MM.1S (cell line): Measurements from ENCODE around the gene COMMD10.

Source experiments
- DNase-seq: peaks from one replicate; pipeline ENCODE4 v3.0.0-alpha.2; 2015
- H2AFZ ChIP-seq: fragments of 300-600 bp; sonication (generic); 2 replicates; pipeline ENCODE4 v1.6.0; 2016; ENCODE audit warnings: antibody characterized with exemption, low read length
- H3F3A ChIP-seq: fragments of 300-600 bp; sonication (generic); 2 replicates; pipeline ENCODE4 v1.6.1; 2016; ENCODE audit warnings: mild to moderate bottlenecking, antibody characterized with exemption, low read length, moderate library complexity, mixed read lengths; ENCODE audit not compliant: insufficient read depth
- H3K27ac ChIP-seq: fragments of 300-600 bp; sonication (generic); 2 replicates; pipeline ENCODE4 v1.5.1; 2016; ENCODE audit warnings: mild to moderate bottlenecking, low read length
- H3K27me3 ChIP-seq: fragments of 300-600 bp; sonication (generic); replicated peaks from 2 replicates; pipeline ENCODE4 v1.6.0; 2016; ENCODE audit warnings: low read length; ENCODE audit not compliant: insufficient read depth
- H3K36me3 ChIP-seq: fragments of 300-600 bp; sonication (generic); replicated peaks from 2 replicates; pipeline ENCODE4 v1.6.1; 2016; ENCODE audit warnings: mild to moderate bottlenecking, low read length, mixed read lengths; ENCODE audit not compliant: insufficient read depth
- H3K4me1 ChIP-seq: fragments of 300-600 bp; sonication (generic); 2 replicates; pipeline ENCODE4 v1.6.1; 2016; ENCODE audit warnings: low read length, mixed read lengths
- H3K4me2 ChIP-seq: fragments of 300-600 bp; sonication (generic); 2 replicates; pipeline ENCODE4 v1.6.0; 2016; ENCODE audit warnings: low read depth, low read length
- H3K4me3 ChIP-seq: fragments of 300-600 bp; sonication (generic); 2 replicates; pipeline ENCODE4 v1.5.1; 2016; ENCODE audit warnings: low read length, mixed read lengths
- H3K79me2 ChIP-seq: fragments of 300-600 bp; sonication (generic); 2 replicates; pipeline ENCODE4 v1.6.1; 2016; ENCODE audit warnings: mixed run types, low read length, mixed read lengths
- H3K9ac ChIP-seq: fragments of 300-600 bp; sonication (generic); 2 replicates; pipeline ENCODE4 v1.6.1; 2016; ENCODE audit warnings: low read length, mixed read lengths
- H3K9me2 ChIP-seq: fragments of 300-600 bp; sonication (generic); replicated peaks from 2 replicates; pipeline ENCODE4 v1.6.1; 2016; ENCODE audit warnings: mild to moderate bottlenecking, low read length, mixed read lengths; ENCODE audit not compliant: insufficient read depth
- H3K9me3 ChIP-seq: fragments of 300-600 bp; sonication (generic); replicated peaks from 2 replicates; pipeline ENCODE4 v1.6.1; 2016; ENCODE audit warnings: mild to moderate bottlenecking, low read length, mixed read lengths; ENCODE audit not compliant: insufficient read depth
- H4K20me1 ChIP-seq: fragments of 300-600 bp; sonication (generic); 2 replicates; pipeline ENCODE4 v1.6.1; 2016; ENCODE audit warnings: mild to moderate bottlenecking, low read length, moderate library complexity, mixed read lengths; ENCODE audit not compliant: insufficient read depth
- CTCF ChIP-seq: fragments of 300-600 bp; sonication (generic); IDR thresholded peaks from 2 replicates; pipeline ENCODE4 v1.5.1; 2016; ENCODE audit warnings: antibody characterized with exemption, low read length, mixed read lengths
- EZH2 ChIP-seq: fragments of 300-600 bp; sonication (generic); optimal IDR thresholded peaks from 2 replicates; pipeline ENCODE3; 2017; ENCODE audit warnings: low read depth, mild to moderate bottlenecking, antibody characterized with exemption, low read length, mixed read lengths
- EZH2phosphoT487 ChIP-seq: fragments of 300-600 bp; sonication (generic); IDR thresholded peaks from 2 replicates; pipeline ENCODE4 v1.6.1; 2018; ENCODE audit warnings: antibody characterized with exemption, low read length

The COMMD10 gene

GRCh38 chr5:116046261-116046660 lies 38.6 kb upstream of the COMMD10 start:
- no peaks in the 10 kb centered on the region for H3K79me2 ChIP-seq
- no peaks in the 10 kb centered on the region for H3K4me1 ChIP-seq
- no peak for DNase-seq
- no peak overlapping the region for H3K9ac ChIP-seq
- H2AFZ ChIP-seq = no peak overlapping the region
- H3K27ac ChIP-seq = no peak overlapping the region
- no peaks in the 10 kb centered on the region for H3K9me3 ChIP-seq
- no peak for TF ChIP-seq EZH2phosphoT487
- TF ChIP-seq CTCF = no peak
- no peak for TF ChIP-seq EZH2
- H4K20me1 ChIP-seq = no peaks in the 10 kb centered on the region
- no peaks in the 10 kb centered on the region for H3F3A ChIP-seq
- no peak overlapping the region for H3K4me3 ChIP-seq
- no peaks in the 10 kb centered on the region for H3K9me2 ChIP-seq
- H3K36me3 ChIP-seq = no peaks in the 10 kb centered on the region
- H3K27me3 ChIP-seq = no peaks in the 10 kb centered on the region
- no peak overlapping the region for H3K4me2 ChIP-seq

- H3K79me2 ChIP-seq = no peaks in the 10 kb centered on the region
- H3F3A ChIP-seq = no peaks in the 10 kb centered on the region
- H3K27ac ChIP-seq = no peak overlapping the region
- H2AFZ ChIP-seq = no peak overlapping the region
- H3K27me3 ChIP-seq = no peaks in the 10 kb centered on the region
- no peaks in the 10 kb centered on the region for H3K9me3 ChIP-seq
- no peak overlapping the region for H3K9ac ChIP-seq
- H3K4me2 ChIP-seq = no peak overlapping the region
- no peaks in the 10 kb centered on the region for H4K20me1 ChIP-seq
- no peaks in the 10 kb centered on the region for H3K4me1 ChIP-seq
- DNase-seq = no peak
- TF ChIP-seq EZH2phosphoT487 = no peak
- TF ChIP-seq CTCF = no peak
- TF ChIP-seq EZH2 = no peak
- H3K4me3 ChIP-seq = no peak overlapping the region
- no peaks in the 10 kb centered on the region for H3K9me2 ChIP-seq
- H3K36me3 ChIP-seq = no peaks in the 10 kb centered on the region
These were observed 38.0 kb upstream of the COMMD10 start for GRCh38 chr5:116046823-116047222.

- Histone ChIP-seq H4K20me1 (no peaks in the 10 kb centered on the region), H3K9me3 (no peaks in the 10 kb centered on the region), H3K36me3 (no peaks in the 10 kb centered on the region), H3K9ac (no peak overlapping the region), H2AFZ (no peak overlapping the region), H3K27ac (no peak overlapping the region), H3K9me2 (no peaks in the 10 kb centered on the region), H3F3A (no peaks in the 10 kb centered on the region), H3K4me3 (no peak overlapping the region), H3K27me3 (no peaks in the 10 kb centered on the region), H3K79me2 (no peaks in the 10 kb centered on the region), H3K4me1 (no peaks in the 10 kb centered on the region), H3K4me2 (no peak overlapping the region)
- TF ChIP-seq CTCF (no peak), EZH2 (no peak), EZH2phosphoT487 (no peak)
- no peak for DNase-seq
These were observed 26.4 kb upstream of the COMMD10 start for GRCh38 chr5:116058346-116058936.
